ENCODE data around the gene CACNA2D4.

Gene CACNA2D4

DNA sequence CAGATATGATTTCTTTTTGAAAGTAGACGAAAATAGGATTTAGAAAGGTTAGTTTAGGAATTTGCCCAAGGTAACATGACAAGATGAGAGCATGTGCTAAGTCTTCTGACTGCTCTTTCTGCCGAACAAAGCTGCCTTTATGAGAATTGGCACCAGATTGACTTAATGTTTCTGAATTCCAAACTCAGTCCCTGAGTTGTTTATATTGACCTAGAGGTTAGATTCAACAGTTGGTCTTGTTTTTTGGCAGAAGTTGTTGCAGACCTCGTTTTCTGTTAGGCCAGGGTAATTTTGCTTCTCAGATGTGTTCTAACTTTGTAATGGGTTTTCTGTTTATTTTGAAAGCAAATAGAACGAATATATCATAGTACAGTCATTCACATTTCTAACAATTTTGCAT, 159.6 kb downstream of the CACNA2D4 start:
- DNase-seq (ENCODE audit: low read depth in 1 of 2, low spot score in 1 of 2) = no peak

DNA sequence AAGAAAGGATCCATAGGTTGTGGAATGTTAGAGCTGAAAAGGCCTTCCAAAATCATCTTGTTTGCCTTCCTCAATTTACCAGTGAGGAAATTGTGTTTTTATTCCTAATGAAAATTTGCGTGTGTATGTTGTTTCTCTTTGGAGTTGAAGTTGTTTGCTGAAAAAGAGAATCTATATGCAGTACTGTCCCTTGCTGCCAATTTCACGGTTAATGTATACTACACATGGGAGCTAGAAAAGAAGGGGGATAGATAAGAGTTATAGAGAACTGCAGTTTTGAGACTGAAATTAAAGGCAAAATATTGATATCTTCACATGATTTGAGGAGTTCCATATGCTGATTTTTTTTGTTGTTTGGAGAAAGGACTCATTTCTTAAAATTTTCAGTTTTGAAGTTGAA, 160.1 kb downstream of the CACNA2D4 start:
- no peak for DNase-seq (ENCODE audit: low read depth in 1 of 2, low spot score in 1 of 2)

DNA sequence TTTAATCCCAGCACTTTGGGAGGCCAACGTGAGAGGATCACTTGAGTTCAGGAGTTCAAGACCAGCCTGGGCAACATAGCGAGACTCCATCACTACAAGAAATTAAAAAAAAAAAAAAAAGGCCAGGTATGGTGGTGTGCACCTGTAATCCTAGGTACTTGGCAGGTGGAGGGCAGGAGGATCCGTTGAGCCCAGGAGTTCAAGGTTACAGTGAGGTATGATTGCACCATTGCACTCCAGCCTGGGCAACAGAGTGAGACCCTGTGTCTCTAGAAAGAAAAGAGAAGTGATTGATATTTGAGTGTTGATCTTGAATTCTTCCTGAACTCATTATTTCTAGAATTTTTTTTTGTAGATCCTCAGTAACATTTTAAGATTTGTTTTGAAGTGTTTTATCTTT, 168.2 kb downstream of the CACNA2D4 start:
- DNase-seq (ENCODE audit: low read depth in 1 of 2, low spot score in 1 of 2) = no peak

DNA sequence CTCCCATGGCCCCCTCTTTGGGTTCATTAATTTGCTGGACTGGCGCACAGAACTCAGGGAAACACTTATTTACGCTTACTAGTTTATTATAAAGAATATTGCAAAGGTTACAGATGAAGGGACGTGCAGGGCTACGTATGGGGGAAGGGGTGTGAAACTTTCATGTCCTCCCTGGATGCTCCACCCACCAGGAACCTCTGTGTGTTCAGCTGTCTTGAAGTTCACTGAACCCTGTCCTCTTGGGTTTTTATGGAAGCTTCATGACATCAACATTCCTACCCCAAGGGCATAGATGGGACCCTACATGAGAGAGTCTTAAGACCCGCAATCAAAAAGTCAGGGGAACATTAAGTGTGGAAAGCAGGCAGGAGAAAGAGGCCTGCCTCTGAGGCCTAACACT, 169.4 kb downstream of the CACNA2D4 start:
- DNase-seq (ENCODE audit: low read depth in 1 of 2, low spot score in 1 of 2) = no peak

DNA sequence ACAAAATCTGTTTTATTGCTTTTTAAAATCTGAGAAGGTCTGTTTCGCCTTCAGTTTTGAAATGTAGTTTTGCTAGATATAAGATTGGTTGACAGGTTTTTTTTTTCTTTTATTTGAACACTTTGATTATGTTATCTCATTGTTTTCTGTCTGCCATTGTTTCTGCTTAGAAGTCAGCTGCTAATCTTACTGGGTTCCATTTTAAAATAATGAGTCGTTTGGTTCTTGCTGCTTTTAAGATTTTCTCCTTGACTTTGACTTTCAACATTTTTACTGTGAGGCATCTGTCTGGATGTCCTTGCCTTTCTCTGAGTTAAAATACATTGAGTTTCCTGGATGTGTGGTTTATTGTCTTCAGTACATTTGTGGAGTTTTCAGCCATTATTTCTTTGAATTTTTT, 170.8 kb downstream of the CACNA2D4 start:
- DNase-seq (ENCODE audit: low read depth in 1 of 2, low spot score in 1 of 2) = no peak

DNA sequence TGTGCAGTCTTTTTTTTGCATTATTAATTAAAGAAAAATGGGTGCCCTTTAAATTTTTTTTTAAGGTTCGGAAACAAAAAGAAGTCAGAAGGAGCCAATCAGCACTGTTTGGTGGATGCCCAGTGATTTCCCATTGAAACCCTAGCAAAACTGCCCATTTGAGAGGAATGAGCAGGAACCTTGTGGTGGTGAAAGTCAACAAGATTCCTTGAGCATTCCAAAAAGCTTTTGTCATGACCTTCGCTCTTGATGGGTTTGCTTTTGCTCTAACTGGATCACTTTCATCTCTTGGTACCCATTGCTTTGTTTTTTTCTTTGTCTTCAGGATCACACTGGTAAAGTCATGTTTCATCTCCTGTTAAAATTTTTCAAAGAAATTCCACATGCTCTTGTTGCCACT, 173.5 kb downstream of the CACNA2D4 start:
- DNase-seq (ENCODE audit: low read depth in 1 of 2, low spot score in 1 of 2) = no peak
